Measurements from ENCODE around the gene B4GALNT1. TPM values are rescaled to one million over a fixed set of nuclear protein-coding genes. Genes with fewer than 3 reads are reported as not detected.

B4GALNT1 gene
- total and polyA plus RNA-seq, 8 donors = 0.04 to 1.1 (median 0.47) TPM; not detected in 1

DNA sequence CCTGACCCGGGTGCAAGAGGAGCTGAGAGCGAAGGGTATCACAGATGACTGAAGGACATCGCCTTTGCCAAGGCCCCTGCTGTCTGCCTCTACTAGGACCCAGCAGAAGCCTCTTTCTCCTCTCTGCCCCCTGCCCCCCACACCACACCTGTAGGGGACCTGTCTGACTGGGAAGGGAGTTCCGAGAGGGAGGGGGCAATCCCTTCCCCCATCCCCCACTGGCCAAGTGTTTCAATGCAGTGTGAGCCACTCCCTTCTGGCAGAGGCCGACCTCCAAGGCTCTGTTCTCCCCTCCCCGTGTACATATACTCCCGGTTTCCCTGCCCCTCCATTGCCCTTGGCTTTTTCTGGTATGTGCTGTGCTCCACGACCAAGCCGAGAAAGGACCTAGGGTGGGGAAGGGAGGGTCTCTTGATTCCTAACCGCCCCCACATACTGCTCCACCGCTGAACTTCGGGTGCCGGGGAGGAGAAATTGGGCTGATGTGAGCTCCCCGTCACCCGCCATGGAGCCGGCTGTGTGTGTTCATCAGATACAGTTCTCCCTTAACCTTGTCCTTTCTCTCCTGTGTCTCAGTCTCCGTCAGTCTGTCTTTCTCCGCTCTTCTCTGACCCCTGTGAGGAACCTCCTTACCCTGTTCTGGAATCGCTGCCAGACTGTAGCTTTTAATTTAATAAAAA, 23.8 kb downstream of the B4GALNT1 start:
- TF ChIP-seq CTCF (IDR thresholded peaks at IDR 0.05) = no peak
- Histone ChIP-seq H3K27me3 (no peaks in the 10 kb centered on the region), H3K4me1 (peaks cover 0 to under 1% (median 0%) of the 10 kb centered on the region in 3 donors), H3K27ac (no peak overlapping the region), H3K36me3 (no peaks in the 10 kb centered on the region), H3K9me3 (no peaks in the 10 kb centered on the region), H3K4me3 (no peak overlapping the region)
- 75 to 83% methylated on average over 19 of the region's 19 CpGs for WGBS, 2 donors
- FAIRE-seq (no peak), ATAC-seq (no peak), DNase-seq (no peak)
- intact Hi-C loops (cut with DNase I) = no loop called here

DNA sequence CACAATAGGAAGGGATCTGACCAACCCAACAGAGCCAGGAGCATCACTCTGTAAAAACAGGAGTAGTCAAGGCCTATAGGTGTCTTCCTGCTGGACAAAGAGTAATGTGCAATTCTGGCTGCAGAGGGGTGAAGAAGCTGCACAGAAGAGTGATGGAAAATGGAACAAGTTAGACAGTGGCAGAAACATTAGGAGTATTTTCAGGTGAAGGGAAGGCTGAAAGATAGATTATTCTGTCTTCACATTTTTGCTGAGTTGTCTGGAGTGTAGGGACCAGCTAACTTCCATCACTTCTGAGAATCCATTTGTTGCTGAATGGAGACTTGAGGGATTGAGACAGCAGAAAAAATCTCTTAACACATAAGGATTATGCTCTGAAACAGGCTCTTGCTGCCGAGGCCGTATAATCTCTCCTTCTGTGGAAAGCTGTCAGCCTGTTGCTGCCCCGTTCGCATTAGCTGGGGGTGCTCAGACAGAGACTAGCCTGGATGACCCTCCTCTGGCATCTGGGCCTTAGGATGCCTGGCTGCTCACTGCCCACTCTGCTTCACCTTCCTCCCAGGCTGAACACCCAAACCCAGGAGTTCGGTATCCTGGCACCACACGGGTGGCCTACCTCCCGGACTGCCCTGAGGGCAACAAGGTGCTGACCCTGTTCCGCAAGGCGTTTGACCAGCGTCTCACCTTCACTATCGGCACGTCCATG, 24.9 kb downstream of the B4GALNT1 start:
- H3K4me1 ChIP-seq = peaks cover 0 to 8% (median 7%) of the 10 kb centered on the region in 3 donors
- H3K9me3 ChIP-seq = no peaks in the 10 kb centered on the region
- no peak for TF ChIP-seq CTCF (IDR thresholded peaks at IDR 0.05)
- intact Hi-C loops (cut with DNase I) = no loop called here
- no peak overlapping the region for H3K4me3 ChIP-seq
- WGBS, 2 donors = 81 to 91% methylated on average over 12 of the region's 12 CpGs
- FAIRE-seq = no peak
- ATAC-seq = no peak
- no peak for DNase-seq
- H3K27ac ChIP-seq = no peak overlapping the region
- H3K36me3 ChIP-seq = no peaks in the 10 kb centered on the region
- no peaks in the 10 kb centered on the region for H3K27me3 ChIP-seq

DNA sequence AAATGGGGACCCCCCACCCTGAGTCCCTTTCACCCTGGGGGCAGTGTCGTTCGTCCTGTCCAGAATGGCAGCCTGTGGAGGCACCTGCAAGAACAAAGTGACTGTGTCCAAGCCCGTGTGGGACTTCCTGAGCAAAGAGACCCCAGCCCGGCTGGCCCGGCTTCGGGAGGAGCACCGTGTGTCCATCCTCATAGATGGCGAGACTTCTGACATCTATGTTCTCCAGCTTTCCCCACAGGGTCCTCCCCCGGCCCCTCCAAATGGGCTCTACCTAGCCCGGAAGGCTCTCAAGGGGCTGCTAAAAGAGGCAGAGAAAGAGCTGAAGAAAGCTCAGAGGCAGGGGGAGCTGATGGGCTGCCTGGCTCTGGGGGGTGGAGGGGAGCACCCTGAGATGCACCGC, 26.2 kb downstream of the B4GALNT1 start:
- WGBS, 2 donors = 90 to 92% methylated on average over 11 of the region's 11 CpGs
- no peak for ATAC-seq
- no peak for DNase-seq
- no peak overlapping the region for H3K4me3 ChIP-seq
- intact Hi-C loops (cut with DNase I) = no loop called here
- H3K4me1 ChIP-seq = peaks cover 0 to 8% (median 7%) of the 10 kb centered on the region in 3 donors
- H3K9me3 ChIP-seq = no peaks in the 10 kb centered on the region
- H3K27me3 ChIP-seq = no peaks in the 10 kb centered on the region
- H3K36me3 ChIP-seq = no peaks in the 10 kb centered on the region
- no peak for TF ChIP-seq CTCF (IDR thresholded peaks at IDR 0.05)
- no peak overlapping the region for H3K27ac ChIP-seq
- FAIRE-seq = no peak

DNA sequence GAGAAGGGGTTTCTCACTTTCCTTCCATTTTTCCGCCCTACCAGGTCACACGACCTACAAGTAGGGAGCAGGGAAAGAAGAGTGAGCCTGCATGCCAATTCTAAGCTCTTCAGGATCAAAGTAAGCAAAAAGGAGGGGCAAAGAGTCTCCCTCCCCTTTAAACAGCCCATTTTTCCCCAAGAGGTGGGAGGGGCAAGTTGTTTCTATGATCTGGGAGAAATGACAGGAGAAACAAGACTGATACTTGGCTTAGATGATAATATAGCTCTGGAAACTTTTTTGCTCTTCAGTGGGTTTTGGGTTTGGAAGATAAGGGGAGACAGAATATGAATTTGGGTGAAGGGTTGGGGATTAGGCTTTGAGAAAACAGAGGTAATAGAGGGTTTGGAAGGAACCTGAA, 26.6 kb downstream of the B4GALNT1 start:
- no peak for ATAC-seq
- Histone ChIP-seq H3K4me3 (no peak overlapping the region), H3K4me1 (peaks cover 0 to 8% (median 7%) of the 10 kb centered on the region in 3 donors), H3K9me3 (no peaks in the 10 kb centered on the region), H3K27ac (no peak overlapping the region), H3K36me3 (no peaks in the 10 kb centered on the region), H3K27me3 (no peaks in the 10 kb centered on the region)
- no peak for FAIRE-seq
- no peak for TF ChIP-seq CTCF (IDR thresholded peaks at IDR 0.05)
- intact Hi-C loops (cut with DNase I) = no loop called here
- 65 to 85% methylated on average over 2 of the region's 2 CpGs for WGBS, 2 donors
- DNase-seq = no peak

GRCh38 chr12:57605811-57606311, 27.1 kb downstream of the B4GALNT1 start:
- WGBS, 2 donors = 72 to 75% methylated on average over 4 of the region's 4 CpGs
- ATAC-seq (no peak), FAIRE-seq (no peak), DNase-seq (no peak)
- H3K9me3 ChIP-seq = no peaks in the 10 kb centered on the region
- H3K27me3 ChIP-seq = no peaks in the 10 kb centered on the region
- peak overlapping the region in 1 of 4 donors; percentile 73 for H3K4me3 ChIP-seq
- intact Hi-C loops (cut with DNase I) = no loop called here
- no peak overlapping the region for H3K27ac ChIP-seq
- no peaks in the 10 kb centered on the region for H3K36me3 ChIP-seq
- TF ChIP-seq CTCF (IDR thresholded peaks at IDR 0.05) = no peak
- peaks cover 0 to 8% (median 7%) of the 10 kb centered on the region in 3 donors for H3K4me1 ChIP-seq
